ENCODE measurements around the gene EMX1. TPM values are rescaled to one million over a fixed set of nuclear protein-coding genes. Genes with fewer than 3 reads are reported as not detected.

Gene EMX1
- total RNA-seq, 1 experiment from 2014 or later, result 0.23 TPM

DNA sequence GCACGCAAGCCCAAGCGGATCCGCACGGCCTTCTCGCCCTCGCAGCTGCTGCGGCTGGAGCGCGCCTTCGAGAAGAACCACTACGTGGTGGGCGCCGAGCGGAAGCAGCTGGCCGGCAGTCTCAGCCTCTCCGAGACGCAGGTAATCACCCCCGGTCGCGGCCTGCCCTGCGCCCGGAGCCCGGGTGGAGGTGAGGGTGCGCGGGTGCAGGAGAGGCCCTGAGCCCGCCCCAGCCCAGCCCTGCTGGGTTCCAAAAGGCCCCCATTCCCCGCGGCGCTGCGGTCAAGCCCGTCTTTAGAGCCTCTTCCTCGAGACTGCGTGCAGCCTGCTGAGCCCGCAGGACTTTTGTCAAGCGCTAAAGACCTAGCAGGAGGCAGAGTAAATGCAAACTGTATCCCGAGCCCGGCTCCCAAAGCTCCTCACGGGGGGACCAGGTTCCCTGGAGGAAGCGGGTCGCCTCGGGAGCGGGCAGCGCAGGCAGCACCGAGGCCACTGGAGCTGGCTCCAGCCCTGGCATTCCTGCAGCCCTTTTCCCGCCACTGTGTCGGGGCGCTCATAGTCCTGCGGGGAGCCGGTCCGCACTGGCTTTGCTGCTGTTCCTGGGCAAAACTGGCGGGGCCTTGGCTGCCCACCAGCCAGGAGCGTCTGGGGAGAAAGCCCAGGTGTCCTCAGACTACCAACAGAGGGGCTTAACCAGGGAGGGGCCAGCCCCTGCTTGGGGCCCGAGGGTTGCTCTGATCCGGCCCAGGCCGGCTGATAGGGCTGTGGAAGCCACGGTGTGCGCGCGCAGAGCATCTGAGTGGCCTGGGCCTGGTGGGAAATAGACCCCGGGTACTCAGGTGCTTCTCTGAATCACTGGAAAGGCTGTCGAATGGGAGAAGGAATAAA, 7.3 kb downstream of the EMX1 start:
- no peak for DNase-seq (ENCODE audit: low spot score)

DNA sequence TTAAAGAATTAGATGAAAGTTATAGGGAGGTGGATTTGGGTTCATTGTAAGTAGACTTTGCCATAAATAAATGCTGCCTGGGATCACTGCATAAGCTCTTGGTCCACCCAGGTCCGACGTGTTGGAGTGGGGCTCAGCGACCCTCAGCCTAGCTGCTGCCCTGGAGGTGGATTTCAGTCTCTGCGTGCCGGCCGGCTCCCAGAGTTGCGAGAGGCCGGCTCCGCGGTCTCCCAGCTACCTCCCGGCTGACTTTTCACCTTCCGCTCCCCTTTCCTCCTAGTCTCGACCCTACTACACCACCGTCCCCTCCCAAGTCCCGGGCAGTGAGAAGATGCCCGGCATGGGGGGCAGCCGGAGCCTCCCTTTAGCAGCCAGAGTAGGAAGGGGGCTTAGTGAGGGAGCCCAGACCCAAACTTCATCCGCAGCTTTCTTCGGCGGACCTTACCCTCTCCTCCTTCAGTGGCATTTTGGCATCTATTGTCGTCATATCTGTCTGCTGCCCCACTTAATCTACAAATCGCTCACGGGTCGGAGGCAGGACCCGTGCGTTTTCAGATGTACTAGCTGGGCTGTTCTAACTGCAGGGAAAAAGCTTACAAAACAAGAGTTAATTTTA, 8.1 kb downstream of the EMX1 start:
- no peak for DNase-seq (ENCODE audit: low spot score)

DNA sequence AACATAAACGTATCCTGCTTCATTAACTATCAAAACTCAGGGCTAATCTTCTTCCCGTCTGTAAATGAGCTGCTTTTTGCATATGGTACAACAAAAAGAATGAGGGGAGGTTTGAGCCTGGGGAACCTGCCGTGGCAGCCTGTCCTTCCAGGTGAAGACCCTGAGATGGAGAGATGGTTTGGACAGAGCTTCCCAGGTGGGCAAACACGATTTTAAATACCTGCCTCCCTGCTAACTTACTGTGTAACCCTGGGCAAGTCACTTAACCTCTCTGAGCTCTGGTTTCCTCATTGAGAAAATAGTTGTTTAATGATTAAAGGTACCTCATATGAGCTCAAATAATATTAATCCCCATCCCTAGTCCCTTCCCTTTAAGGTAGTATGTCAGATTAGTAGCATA, 9.0 kb downstream of the EMX1 start:
- DNase-seq (ENCODE audit: low spot score), result no peak

DNA sequence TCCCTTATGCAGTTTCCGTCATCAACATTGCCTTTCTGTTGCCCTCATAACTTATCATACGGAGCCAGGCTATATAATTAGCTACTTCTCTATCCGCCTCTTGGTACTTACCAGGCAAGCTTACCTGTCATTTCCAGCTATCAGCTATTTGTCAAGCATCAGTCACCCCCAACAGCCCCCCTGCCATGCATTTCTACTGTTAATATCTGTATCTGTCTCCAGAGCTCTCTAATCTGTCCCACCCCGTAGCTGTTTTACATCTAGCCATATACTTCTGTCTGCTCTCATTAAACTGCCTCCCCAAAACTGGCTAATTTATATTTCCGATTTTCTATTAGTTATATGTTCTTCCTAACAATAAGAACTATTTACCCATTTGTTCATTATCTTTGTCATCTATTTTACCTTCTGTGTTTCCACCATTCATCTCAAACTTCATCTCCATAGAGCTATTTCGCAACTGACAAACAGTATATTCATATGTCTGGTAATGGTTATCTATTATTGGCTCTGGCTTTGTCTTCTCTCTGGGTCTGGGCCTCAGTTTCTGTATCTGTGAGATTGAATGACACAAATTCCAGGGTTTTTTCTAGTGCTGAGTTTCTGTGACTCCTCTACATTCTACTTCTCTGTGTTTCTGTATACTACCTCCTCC, 9.6 kb downstream of the EMX1 start:
- no peak for DNase-seq (ENCODE audit: low spot score)

DNA sequence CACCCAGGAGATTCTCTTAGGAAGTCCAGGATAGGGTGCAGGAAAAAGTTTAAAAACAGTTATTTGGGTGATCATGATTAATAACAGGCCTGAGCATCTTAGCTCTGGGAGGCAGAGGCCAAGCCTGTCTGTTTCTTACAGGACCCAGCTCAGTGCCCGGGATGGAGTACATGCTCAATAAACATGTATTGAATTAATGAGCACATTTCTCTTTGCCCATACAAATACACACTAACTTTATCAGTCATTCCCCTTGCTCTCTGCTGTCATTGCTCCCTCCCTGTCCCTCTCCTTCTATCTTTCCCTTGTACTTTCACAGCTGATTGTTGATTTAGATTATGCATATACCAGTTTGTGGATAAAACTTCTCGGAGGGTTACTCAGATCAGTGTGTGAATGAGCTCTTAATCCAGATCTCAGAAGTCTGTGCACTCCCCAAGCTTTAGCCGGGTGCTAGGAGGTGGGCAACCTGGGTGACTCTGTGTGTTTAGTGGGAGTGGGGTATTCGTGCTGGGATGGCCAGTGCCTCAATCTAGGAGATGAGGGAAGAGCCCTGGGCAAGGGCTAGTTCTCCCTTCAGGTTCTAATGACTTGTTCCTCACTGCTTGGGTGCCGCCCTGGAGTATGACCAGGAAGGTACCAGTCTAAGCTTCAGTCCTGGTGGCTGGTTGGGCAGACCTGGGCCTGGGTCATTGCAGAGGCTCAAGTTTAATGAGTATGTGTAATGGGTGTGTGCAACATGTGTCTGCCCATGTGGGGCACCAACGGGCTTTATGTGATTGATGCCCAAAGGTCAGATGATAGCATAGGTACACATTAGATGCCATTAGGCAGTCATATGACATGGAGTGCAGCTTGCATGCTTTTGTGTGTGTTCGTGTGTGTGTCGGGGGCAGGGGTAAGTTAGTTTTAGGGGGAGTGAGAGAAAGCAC, 10.6 kb downstream of the EMX1 start:
- DNase-seq (ENCODE audit: low spot score), result no peak

DNA sequence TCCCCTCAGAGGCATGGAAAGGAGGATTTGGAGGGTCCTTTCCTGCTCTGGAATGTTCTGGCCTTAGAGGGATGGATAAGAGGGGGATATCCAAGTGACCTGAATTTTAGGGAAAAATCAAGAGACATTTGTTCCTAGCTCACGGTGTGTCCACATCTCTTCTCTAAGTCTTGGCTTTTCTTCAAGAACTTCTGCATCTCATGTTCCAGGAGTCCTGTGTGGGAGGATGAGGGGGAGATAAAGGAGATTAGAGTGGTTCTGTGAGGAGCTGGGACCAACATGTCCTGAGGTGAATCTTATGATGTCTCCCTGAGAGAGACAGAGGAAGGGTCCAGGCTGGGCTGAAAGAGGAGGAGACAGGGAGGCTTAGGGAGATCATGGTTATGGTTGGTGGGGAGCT, 11.7 kb downstream of the EMX1 start:
- DNase-seq (ENCODE audit: low spot score), result no peak

DNA sequence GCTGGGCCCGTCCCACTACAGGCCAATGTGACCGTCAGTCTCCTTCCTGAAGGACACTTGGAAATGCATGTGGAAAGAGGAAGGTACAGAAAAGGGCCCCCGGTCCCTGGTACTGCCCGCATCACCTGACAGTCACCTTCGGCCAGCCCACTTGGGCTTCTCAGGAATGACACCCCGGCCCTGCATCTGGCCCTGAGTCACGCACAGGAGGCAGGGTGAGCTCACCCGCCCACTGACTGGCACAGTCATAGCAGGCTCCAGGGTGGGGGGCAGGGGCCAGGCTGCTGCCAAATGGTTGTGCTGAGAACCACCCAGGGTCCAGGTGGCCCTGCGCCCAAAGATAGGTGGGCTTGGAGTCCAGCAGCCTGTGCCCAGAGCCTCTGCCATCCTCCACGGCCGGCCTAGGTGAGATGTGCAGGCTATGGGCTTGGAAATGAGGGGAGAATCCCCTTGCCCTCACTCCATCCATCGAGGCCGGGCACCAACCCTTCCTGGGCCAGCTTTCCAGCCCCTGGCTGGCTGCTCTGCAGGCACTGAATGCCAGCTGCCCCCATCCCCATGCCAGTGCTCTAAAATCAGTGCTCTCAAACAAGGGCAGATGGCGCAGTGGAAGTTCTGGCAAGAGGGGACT, 14.1 kb downstream of the EMX1 start:
- no peak for DNase-seq (ENCODE audit: low spot score)

DNA sequence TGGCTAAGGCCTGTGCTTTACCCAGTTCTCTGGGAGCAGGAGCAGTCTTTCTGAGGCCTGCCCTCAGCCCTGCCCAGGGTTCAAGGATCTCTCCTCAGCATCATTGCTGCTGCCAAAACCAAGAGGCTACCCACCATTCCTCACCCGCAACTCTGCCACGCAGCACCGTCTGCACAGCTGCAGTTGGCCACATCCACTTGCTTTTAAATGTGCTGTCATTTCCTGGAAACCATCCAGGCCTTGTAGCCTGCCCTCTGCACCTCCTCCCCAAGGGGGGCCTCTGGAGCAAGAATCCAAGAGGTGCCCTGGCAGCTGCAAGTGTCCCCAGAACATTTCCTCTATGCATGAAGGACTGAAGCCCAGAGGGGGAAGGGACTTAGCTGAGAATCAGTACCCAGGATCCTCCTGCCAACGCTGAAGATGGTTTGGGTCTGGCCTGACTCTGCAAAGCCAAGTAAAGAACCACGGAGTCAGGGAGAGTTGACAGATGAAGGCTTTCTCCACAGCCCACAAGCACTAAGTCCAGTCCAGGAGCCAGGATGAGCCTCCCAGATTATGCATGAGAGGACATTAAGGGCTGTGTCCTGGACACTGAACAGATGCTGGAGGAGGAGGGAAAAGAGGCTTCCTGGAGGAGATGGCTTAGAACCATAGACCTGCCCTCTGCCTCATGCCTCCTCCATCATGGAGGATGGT, 14.9 kb downstream of the EMX1 start:
- no peak for DNase-seq (ENCODE audit: low spot score)

DNA sequence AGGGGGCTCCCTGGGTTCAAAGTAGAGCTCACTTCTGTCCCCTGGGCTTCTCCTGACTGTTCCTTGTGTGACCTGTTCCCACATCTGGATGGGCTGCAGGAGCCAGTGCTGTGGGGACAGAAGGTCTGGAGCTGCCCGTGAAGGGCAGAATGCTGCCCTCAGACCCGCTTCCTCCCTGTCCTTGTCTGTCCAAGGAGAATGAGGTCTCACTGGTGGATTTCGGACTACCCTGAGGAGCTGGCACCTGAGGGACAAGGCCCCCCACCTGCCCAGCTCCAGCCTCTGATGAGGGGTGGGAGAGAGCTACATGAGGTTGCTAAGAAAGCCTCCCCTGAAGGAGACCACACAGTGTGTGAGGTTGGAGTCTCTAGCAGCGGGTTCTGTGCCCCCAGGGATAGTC, 15.5 kb downstream of the EMX1 start:
- DNase-seq (ENCODE audit: low spot score), result no peak

DNA sequence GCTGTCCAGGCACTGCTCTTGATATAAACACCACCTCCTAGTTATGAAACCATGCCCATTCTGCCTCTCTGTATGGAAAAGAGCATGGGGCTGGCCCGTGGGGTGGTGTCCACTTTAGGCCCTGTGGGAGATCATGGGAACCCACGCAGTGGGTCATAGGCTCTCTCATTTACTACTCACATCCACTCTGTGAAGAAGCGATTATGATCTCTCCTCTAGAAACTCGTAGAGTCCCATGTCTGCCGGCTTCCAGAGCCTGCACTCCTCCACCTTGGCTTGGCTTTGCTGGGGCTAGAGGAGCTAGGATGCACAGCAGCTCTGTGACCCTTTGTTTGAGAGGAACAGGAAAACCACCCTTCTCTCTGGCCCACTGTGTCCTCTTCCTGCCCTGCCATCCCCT, 15.9 kb downstream of the EMX1 start:
- no peak for DNase-seq (ENCODE audit: low spot score)

DNA sequence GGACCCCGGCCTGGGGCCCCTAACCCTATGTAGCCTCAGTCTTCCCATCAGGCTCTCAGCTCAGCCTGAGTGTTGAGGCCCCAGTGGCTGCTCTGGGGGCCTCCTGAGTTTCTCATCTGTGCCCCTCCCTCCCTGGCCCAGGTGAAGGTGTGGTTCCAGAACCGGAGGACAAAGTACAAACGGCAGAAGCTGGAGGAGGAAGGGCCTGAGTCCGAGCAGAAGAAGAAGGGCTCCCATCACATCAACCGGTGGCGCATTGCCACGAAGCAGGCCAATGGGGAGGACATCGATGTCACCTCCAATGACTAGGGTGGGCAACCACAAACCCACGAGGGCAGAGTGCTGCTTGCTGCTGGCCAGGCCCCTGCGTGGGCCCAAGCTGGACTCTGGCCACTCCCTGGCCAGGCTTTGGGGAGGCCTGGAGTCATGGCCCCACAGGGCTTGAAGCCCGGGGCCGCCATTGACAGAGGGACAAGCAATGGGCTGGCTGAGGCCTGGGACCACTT, 16.4 kb downstream of the EMX1 start:
- no peak for DNase-seq (ENCODE audit: low spot score)

DNA sequence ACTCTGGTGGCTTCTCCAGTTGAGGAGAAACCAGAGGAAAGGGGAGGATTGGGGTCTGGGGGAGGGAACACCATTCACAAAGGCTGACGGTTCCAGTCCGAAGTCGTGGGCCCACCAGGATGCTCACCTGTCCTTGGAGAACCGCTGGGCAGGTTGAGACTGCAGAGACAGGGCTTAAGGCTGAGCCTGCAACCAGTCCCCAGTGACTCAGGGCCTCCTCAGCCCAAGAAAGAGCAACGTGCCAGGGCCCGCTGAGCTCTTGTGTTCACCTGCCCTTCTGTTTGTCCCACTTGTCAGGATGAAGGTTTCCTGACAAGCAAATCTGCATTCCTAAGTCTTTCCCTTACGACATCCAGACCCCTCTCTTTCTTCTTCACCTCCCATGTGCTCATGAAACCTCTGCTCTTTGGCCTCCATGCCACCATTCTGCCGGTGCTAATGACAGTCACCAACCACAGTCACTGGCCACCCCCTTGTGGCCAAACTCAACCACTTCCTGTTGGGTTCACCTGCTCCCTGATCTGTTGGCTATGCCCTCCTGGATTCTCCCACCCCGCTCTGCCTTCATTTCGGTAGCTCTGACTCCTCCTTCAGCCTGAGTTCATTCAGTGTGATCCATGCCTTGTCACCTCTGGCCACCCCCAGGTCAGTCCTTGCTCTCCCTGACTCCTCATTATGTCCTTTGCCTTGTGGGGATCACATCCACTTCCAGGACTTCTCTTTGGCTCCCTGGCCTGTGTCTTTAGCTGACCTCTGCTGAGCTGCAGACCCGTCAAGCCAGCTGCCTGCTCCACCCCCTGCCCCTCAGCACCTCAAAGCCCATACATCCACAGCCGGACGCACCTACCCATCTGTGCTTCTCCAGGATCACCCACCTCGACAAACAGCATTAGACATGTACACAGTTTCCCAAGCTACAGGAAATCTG, 17.6 kb downstream of the EMX1 start:
- DNase-seq (ENCODE audit: low spot score), result peak; percentile 77

DNA sequence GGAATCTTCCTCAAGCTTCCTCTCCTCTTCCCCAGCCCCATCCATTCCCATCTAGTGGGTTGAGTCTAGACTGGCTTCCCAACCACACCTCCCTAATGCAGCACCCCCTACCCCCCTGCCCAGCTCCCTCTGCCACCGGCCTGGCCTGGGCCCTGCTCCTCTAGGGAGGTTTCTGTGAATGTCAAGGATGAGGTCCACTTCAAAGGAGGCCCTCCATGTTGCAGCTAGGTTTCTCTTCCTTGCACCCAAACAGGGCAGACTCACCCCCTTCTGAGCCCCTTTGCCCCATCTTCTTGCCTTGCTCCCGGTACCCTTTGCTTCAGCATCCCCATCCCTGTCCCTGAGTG, 18.3 kb downstream of the EMX1 start:
- DNase-seq (ENCODE audit: low spot score), result no peak

DNA sequence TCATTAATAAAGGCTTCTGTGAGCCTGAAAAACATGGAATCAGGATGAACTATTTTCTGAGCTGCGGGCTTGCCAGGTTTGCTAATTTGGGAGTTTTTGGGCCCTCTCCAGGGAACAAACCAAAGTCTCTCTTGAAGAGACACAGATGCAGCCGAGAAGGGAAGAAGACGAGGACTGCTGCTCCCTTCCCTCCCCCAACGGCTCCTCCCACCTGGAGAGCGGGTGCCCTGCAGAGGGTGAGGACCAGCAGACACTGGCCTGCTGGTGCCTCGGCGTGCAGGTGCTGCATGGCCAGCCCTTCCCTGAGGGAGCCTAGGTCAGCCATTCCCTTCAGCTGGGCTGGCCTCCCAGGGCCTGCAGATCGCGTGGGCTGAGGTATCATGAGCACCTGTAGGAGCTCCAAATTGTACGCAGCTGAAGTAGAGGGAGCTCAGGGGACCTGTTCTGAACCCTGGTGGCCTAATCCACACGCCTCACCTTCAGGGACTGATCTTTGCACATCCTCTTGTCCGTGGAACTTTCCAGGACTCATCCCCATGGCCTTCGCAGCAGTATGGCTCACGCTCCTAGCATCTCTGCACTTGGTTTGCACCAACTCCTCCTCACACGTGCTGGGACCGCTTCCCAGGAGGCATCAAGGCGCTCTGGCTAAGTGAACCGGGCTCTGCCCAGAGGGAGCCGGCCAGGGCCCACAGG, 19.5 kb downstream of the EMX1 start:
- DNase-seq (ENCODE audit: low spot score), result no peak

DNA sequence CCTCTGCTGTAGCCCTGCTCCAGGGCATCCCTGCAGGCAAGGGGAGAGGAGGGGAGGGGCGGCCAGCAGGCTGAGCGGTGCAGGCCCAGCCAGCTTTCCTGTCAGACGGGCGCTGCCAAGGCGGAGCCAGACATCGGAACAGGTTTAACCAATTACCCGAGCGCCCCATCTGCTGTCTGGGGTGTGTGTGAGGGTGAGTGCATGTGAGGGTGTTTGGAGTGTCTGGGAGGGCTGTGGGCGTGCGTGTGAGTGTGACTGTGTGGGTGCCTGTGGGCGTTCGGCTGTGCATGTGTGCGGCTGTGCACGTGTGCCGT, 20.0 kb downstream of the EMX1 start:
- peak; percentile 15 for DNase-seq (ENCODE audit: low spot score)

DNA sequence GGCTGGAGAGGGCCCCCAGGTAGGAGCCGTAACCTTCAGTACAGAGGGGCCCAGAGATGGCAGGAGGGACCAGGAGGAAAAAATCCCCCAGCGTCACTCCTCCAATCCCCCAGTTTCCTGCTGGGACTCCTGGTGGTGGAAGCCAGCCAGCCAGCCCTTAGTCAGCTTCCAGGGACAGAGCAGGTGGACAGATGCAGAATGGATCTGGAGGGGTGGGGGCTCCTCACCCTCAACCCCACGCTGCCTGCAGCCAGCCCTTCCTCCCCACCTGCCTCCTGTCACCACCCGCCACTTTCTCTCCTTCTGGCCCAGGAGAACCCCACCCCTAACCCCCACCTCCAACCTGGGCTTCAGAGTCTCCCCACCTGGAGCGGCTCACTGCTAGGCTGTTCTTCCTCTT, 21.1 kb downstream of the EMX1 start:
- DNase-seq (ENCODE audit: low spot score), result no peak

DNA sequence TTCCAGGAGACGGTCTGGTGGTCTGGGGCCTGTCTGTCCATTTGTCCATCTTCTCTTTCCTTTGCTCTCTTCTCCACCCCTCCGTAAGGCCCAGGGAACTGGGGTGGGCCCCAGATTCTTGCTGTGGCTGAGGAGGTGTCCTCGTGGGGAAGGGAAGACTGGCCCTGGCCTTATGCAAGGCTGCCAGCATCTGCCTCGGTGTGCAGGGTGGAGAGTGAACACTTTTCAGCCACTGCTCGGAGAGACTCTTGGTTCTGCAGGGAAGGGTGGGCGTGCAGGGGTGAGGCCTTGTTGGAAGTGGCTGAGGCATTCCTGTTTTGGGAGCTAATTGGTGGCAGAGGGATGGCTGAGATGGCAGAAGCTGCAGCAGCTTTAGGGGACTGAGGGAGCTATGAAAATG, 23.0 kb downstream of the EMX1 start:
- DNase-seq (ENCODE audit: low spot score), result no peak

DNA sequence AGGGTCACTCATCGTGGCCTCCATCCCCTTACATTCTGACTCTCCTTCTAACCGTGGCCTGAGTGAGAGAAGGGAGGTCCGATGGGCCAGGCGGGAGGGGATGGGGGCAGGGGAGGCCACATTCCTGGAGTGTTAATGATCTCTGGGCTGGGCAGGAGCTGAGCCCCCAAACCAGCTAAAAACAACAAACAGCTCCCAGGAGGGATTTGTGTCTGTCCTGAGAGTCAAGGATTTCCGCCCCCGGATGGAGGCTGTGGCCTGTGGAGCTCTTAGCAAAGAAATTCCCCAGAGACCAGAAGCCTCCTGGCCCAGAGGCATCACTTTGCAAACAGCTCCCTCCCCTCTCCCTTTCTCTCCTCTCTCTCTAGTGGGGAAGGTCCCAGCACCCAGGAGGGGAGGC, 23.5 kb downstream of the EMX1 start:
- DNase-seq (ENCODE audit: low spot score), result no peak

DNA sequence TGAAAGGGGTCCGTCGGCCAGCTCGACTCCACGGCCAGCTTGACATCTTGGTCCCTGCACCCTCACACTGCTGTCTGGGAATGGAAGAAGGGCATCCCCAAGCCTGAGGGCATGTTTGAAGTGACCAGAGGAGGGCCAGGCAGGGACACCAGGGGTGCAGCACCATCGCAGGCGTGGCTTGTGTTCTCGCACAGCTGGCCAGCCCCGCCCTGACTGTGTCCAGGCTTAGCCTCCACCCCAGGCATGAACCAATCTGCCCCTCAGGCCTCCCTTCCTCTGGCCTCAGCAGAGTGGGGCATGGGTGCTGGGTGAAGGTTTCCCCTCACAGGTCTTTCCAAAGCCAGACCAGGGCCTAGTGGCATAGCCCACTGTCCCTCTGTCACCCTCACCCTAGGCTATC, 25.0 kb downstream of the EMX1 start:
- no peak for DNase-seq (ENCODE audit: low spot score)
